NCI-H1417 treated with DMSO at 0.1 percent for 48 hours (cell line): ENCODE results near the gene SLC15A1.

Experiments
- DNase-seq: peaks from one replicate; lab custom pipeline; 2025; lab: John Stamatoyannopoulos, UW

SLC15A1 gene, protein sequence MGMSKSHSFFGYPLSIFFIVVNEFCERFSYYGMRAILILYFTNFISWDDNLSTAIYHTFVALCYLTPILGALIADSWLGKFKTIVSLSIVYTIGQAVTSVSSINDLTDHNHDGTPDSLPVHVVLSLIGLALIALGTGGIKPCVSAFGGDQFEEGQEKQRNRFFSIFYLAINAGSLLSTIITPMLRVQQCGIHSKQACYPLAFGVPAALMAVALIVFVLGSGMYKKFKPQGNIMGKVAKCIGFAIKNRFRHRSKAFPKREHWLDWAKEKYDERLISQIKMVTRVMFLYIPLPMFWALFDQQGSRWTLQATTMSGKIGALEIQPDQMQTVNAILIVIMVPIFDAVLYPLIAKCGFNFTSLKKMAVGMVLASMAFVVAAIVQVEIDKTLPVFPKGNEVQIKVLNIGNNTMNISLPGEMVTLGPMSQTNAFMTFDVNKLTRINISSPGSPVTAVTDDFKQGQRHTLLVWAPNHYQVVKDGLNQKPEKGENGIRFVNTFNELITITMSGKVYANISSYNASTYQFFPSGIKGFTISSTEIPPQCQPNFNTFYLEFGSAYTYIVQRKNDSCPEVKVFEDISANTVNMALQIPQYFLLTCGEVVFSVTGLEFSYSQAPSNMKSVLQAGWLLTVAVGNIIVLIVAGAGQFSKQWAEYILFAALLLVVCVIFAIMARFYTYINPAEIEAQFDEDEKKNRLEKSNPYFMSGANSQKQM

DNA sequence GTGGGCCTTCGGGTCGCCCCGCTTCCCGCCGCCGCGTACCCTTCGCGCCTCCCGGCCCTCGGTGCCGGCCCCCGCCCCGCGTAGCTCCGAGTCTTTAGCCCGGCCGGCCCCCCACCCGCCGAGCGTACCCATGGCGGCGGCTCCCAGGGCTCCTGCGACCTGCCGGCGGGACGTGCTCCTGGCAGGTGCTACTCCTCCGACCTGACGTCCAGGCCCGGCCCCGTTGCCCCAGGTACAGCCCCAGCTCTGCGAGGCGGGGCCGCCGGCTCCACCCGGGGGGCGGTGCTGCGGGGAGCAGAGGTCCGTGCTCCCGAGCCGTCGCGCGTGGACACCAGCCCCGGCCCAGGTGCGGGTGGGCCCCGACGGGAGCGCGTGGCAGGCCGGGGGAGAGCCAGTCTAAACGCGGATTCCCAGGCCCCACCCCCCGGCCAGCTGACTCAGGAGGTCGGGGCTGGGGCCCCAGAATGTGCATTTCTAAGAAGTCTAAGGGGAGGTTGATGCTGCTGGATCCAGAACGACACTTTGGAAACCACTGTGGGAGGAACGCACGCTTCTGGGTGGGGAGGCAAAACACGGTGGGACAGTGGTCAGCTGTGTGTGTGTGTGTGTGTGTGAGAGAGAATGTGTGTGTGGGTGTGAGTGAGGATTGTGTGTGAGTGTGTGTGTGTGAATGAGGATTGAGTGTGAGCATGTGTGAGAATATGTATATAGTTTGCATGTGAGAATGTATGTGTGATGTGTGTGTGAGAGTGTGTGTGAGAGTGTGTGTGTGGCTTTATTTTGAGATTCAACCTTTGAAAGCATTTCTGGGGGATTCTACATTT, at the start of gene SLC15A1:
Gene SLC15A1 (minus strand): TSS at position 206 of the 824 bp plus-strand sequence. CDS start 74 bp downstream, at position 132.
- no peak for DNase-seq

DNA sequence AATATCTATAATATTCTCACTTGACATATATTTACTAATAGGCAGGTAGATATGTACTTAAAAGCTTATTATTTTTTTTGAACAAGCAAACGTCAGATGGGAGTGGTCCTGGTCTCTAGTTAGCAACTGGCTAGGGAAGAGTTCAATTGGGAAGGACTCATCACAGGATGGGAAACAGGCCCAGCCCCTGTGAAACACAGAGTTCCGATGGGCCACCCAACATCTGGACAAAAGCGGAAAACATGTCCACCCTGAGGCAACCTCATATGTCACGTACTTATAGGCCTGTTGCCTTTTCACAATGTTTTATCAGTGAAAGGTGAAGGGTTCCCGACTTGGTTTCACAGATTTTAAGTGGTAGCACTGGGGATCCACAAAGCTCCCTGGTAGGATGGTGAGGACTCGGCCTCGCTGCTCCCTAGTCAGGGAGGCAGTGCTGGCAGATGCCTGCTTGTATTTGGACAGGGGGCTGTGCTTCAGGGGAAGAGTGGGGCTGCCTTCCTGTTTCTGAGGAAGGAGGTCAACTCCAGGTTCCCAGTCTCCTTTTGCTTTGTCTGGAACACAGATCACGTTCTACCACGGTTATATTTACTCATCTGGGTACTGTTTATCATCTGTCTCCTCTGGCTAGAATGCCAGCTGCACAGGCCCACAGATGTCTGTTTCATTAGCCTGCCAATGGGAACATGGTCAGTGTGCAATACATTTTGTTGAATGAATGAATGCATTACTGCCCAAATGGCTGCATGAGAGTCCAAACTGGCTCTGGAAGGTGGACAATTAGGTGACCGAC, 49.4 kb upstream of the SLC15A1 start:
- no peak for DNase-seq

DNA sequence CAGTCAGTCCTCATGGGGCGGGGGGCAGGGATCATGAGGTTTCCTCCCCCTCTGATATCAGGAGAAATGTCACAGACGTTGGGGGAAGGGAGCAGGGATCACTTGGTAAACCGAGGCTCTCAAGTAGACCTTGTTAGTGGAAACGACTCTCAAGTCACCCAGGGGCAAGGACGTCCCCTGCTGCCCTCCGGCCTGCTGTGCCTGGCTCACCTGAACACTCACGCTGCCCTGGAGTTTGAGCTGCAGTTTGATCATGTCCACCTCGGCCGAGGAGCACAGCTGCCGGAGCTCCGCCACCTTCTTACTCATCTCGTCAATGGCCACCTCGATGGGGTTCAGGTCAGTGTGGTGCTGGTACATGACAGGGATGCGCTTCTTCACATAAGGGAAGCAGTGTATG, 47.6 kb upstream of the SLC15A1 start:
- DNase-seq, result no peak

DNA sequence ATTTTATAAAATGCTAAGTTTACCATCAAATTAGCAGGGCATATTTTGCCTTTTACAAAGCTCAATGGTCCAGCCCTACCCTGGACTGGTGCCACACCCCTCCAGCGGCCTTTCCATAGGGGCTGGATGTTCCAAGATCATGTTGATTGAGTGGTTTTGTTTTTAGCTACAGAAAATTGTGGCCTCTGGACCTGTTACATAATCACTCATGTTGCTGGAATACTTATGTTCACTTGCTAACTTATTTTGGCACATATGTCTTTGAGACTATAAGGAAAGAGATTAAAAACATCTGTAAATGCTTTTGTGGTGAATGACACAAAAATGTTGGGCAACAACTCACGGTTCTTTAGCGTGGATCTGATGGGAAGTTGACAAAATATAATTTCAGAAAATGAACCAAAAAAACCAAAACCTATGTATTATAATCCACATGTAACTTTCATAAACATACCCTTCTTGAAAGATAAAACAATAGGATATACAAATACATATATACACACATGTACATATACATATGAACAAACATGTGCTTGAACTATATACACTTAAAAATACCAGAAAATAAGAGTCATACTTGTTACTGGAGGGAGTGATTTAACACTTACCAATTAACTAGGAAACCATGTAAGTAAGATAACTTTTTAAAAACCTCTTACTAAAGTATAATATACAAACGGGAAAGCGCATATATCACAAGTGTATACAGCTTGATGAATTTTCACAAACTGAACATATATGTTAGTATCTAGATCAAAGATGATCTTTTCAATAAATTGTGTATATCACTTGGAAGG, 46.6 kb upstream of the SLC15A1 start:
- DNase-seq, result no peak

DNA sequence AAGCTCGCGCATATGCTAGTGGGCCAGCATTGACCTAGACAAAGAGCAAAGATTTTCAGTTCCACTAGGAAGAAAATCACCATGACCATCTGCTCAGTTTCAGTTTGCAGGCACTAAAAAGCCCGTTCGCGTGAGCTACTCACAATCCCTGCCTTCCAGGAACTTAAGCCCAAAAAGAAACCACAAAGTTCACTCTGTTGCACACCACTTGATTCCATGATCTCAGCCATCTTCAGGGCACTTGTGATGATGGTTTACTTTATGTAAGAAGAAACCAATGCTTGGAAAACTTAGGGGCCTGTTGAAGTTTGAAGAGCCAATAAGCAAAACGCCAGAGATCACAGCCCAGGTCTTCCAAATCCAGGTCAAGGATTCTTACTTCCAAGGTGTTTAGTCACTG, 45.0 kb upstream of the SLC15A1 start:
- DNase-seq, result no peak

DNA sequence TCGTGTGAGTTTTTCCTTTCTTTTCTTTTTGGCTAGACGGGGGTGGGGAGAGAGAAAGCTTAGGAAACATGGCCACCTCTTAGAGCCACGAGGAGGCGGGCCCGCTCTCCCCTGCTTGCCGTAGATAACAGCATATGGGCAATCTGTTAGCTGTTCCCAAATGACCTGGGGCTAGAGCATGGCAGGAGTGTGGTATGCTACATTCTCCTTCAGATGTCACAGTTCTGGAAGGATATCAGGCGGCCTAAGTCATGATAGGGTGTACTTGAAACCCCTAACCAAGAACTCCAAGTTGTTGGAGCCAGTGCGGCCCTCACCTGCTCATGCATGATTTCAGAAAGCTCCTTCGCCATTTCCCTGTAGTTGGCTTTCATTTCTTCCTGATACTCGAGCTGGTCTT, 44.3 kb upstream of the SLC15A1 start:
- no peak for DNase-seq

DNA sequence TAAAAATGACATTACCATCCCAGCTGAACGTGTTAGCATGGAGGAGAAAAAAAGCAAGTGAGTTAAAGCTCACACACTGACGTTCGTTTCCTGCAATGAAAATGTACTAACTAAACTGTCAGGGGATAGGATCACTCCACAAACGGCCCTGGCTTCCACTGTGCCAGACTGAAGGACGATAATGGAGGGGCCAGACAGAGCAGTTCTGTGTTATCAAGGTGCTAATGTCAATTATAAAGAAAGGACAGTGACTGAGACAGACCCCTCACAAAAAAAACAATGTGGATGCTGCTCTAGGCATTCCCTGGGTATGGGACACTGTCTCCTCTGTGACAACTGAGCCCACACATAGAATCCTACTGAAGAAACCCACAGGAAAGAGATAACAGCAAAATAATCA, 43.7 kb upstream of the SLC15A1 start:
- no peak for DNase-seq

DNA sequence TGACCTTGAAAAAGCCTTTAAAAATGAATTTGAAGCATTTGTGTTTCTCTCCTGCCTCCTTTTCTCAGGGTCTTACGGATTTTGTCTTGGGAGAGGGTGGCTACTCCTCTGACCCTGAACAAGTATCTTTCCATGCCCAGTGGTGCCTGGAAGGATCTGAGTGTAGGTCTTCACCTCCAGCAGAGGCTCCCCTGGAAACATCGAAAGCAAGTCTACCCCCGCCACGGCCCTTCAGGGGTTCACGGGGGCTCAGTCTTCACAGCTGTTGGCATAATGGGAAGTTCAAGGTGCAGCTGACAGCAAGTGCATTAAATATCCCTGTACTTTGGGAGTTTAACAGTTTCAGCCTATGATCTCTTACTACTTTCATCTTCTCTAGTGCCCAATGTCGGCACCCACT, 42.7 kb upstream of the SLC15A1 start:
- no peak for DNase-seq

DNA sequence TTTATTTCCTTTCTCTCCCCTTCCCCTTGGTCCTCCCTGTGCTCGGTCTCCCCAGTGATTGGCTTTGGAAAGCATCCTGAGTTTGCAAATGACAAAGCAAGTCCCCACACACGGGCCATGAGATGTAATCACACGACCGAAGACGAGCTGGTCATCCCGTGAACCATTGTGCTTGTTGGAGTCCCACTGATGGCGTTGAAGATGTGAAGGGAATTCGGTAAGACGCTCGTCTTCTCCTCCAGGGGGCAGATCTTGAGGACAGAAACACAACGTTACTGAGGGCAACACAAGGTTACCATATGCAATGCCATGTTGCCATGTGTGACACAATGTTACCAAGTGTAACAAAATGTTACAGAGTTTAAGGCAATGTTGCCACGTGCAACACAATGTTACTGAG, 42.0 kb upstream of the SLC15A1 start:
- no peak for DNase-seq

DNA sequence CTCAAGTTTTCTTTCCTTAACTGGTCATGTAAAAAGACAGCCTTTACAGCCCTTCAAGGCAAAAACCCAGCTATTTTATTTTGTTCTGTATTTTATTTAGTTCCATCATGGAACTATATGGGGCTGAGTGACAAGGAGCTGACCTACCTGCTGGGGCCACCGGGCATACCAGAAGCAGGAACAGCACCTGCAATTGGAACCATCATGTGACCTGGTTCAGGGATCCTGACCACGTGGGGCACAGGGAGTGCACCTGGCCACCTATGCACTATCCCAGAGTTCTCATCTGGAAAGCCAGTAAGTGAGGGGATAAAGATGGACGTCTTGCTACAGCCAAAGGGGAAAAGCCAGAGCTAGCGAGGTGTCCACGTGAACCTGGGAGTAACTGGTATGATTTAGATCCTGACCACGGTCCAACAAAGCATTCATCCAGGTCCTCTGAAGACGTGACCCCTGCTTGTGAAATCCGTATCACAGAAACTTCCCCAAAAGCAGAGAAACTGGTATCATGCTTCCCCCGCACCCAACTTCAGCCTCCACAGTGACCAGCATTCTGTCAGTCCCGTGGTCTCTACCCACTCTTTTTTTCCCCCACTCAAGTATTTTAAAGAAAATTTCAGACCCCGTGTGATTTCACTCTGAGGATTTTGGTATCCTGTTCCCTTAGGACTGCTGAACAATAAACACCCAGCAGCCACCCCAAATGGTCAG, 40.5 kb upstream of the SLC15A1 start:
- DNase-seq, result no peak

DNA sequence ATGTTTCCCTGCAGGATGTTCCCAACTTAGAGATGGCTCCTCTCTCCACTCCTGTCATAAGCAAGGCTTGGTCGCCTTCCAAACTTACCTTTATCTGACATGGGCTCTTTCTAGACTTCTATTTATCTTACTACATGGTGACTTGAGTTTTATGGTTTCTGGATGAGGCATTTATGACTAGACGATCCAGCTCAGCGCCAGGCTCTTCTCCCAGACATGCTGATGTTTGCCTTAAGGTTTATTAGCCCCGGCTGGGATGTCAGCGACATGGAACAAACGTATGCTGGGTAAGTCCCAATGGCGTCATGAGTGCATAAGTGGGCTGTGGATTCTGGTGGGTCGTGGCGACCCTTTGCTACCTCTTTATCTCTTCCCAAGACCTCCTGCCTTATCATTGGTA, 39.8 kb upstream of the SLC15A1 start:
- no peak for DNase-seq

DNA sequence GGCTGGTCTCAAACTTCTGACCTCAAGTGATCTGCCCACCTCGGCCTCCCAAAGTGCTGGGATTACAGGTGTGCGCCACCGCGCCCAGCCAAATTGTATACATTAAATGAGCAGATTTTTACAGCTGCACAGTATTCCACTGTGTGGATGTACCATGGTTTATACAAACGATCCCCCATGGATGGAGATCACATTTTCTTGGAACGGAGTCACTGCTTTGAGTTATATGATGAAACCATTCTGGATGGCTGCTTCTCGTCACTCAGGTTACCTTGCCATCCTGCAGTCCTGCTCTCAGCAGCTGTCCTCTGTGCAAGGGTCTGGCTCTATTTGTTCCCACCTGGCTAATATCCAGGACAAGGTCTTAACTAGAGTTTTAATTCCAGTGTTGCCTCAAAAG, 39.1 kb upstream of the SLC15A1 start:
- no peak for DNase-seq

DNA sequence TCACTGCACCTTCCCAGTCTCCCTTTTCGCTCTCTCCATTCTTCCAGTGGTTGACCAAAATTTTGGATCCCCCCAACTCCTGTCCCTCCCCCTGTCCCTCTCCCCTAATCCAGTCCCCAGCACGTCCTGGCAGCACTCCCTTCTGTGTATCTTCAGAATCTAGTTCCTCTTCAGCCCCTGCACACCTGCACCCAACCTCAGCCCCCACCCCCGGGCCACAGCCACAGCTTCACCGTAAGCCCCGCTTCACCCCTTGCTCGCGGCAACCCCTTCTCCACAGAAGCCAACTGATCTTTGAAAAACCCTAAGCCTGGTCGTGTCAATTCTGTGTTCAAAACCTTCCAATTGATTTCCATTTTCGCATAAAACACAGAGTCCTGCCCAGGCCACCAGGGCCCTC, 35.5 kb upstream of the SLC15A1 start:
- DNase-seq, result no peak

DNA sequence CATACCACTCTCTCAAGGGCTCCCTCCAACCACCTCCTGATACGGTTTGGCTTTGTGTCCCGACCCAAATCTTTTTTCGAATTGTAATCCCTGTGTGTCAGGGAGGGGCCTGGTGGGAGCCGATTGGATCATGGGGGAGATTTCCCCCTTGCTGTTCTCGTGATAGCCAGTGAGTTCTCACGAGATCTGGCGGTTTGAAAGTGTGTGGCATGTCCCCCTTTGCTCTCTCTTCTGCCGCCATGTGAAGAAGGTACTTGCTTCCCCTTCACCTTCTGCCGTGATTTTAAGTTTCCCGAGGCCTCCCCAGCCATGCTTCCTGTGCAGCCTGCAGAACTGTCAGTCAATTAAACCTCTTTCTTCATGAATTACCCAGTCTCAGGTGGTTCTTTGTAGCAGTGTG, 34.7 kb upstream of the SLC15A1 start:
- no peak for DNase-seq

DNA sequence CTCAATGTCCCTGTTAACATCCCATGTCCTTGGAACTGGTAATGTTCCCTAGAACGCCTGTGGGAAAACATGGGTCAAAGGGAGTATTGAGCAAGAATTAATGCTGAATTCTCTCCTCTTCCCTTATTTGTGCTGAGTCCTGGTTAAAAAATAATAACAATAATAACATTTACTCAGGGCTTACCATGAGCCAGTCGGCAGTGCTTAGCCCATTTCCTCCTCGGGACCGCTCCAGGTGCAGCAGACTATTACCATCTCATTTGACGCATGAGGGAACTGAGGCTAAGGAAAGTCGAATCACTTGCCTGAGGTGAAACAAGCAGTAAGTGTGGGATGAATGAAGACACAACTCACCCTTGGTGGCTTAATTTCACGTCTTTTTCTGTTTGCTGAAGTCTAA, 33.6 kb upstream of the SLC15A1 start:
- no peak for DNase-seq

DNA sequence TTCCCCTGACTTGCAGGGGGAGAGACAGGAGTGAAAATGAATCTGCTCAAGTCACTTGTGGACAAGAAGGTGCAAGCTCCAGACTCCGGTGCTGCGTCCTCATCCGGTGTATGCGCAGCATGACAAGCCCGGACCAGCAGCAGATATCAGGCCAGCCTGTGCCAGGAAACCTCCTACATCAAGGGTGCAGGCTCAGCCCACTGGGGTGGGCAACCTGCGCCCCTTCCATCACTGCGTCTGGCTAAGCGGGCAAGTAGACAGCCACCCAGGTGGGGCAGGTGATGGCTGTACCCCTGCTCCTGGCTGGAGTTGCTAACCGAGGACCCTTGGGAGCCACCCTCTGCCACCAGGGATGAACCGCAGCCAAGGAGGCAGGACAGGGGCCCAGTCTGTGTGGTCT, 32.9 kb upstream of the SLC15A1 start:
- no peak for DNase-seq

DNA sequence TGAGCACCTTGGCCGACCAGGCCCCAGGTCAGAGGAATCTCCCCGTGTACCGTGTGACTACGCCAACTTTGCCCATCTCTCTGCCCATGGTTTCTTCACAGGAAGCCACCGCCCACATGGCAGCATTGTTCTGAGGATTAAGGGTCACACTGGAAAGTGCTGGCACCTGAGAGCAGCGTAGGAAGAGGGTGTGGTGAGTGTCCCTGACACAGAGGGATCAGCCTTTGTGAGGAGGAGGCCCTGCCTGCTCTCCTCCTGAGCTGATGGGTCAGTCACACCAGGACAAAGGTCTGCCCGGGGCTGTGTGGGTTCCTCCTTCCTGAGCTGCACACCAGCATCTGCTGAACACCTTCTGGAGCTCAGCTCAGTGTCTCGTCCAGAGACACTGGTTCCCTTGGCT, 32.2 kb upstream of the SLC15A1 start:
- DNase-seq, result no peak

DNA sequence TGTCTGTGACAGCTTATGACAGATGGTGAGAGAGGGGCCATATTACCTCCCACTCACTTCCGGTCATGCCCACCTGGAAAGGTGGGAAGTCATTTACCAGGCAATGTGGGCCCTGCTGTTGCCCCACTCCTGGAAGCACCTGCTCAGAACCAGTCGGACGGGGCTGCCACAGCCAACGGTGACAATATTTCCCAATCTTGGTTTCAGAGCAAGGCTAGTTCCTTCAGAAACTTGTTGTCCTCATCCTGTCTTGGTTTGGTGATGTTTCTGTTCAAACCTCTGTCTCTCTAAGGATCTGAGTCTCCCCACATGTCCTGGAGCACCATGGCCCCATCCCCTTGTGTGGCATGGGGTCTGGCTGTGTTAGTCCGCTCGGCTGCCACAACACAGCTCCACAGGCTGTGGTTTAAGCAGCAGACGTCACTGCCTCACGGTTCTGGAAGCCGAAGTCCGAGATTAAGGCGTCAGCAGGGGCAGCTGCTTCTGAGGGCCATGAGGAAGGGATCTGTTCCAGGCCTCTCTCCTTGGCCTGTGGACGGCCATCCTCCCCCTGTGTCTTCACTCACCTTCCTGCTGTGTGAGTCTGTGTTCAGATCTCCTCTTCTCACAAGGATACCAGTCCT, 31.5 kb upstream of the SLC15A1 start:
- no peak for DNase-seq

DNA sequence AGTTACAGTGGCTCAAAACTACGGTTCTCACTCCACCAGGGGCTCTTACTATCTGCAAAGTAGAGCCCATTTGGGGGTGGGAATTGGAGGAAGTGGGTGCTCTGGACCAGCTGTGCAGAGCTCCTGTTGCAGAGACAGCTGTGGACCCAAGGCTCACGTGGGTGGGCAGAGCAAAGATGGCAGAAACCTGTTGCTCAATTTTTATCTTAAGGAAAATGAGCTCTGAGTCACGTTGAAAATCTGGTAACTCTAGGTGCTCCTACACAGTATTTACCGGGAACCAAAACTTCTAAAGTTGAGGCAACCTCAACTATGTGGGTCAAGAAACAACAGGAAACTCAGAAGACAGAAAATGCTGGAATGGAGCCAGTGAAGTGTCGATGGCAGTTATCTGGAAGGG, 30.2 kb upstream of the SLC15A1 start:
- no peak for DNase-seq

DNA sequence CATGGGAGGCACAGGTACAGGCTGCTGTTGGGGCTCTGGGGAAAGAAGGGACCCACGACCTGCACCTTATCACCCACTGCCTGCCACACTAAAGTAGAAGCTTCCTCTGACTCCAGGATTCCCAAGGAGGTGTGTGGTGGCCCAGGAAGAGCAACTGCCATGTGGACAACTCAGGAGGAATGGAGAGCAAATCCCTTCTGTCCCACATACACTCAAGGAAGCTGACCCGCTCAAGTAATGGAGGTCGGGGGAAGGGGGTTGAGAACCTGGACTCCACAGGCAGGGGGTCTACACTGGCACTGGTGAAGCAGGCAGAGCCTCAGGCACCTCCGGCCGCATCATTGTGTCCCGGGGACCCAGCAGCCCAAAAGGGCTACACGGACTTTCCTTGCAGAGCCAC, 29.4 kb upstream of the SLC15A1 start:
- DNase-seq, result no peak
